ENCODE measurements around the gene CUL3.

- TF ChIP-seq SPI1 (IDR thresholded peaks at IDR 0.05; ENCODE audit: low read depth, low read length) (no peak), POLR2AphosphoS5 (IDR thresholded peaks at IDR 0.05; ENCODE audit: low read depth, low read length) (no peak), POLR2A (IDR thresholded peaks at IDR 0.05; ENCODE audit: low read depth, low read length) (no peak), TAF1 (IDR thresholded peaks at IDR 0.05; ENCODE audit: low read depth, low read length) (no peak), PAX5 (IDR thresholded peaks at IDR 0.05; ENCODE audit: insufficient read depth, low read length, severe bottlenecking) (no peak)
These were observed 21.6 kb downstream of the CUL3 start for GRCh38 chr2:224563537-224563936.

All from GM12891 (cell line).